ENCODE data around the gene UNC13B.

Gene UNC13B

DNA sequence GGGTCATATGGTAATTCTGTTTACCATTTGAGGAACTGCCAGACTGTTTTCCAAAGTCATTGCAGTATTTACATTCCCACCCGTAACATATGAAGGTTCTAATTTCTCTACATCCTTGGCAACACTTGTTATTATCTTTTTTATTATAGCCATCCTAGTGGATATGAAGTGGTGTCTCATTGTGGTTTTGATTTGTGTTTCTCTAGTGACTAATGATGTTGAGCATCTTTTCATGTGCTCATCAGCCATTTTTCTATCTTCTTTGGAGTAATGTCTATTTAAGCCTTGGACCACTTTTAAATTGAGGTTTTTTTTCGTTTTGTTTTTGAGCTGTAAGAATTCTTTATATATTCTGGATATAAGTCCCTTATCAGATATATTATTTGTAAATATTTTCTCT is 195.3 kb downstream of the UNC13B start:
- no peak for TF ChIP-seq SP1 (IDR thresholded peaks at IDR 0.05)
- no peak for TF ChIP-seq ELF4 (IDR thresholded peaks at IDR 0.05)
- TF ChIP-seq FOXM1 (IDR thresholded peaks at IDR 0.05; ENCODE audit: borderline replicate concordance): no peak
- no peak for TF ChIP-seq SUZ12 (IDR thresholded peaks at IDR 0.05)
- no peak for TF ChIP-seq ZNF384 (IDR thresholded peaks at IDR 0.05)
- no peak for TF ChIP-seq LEF1 (IDR thresholded peaks at IDR 0.05; ENCODE audit: borderline replicate concordance)
- no peak for TF ChIP-seq FOXA1 (IDR thresholded peaks at IDR 0.05)
- TF ChIP-seq, protein P1, sequence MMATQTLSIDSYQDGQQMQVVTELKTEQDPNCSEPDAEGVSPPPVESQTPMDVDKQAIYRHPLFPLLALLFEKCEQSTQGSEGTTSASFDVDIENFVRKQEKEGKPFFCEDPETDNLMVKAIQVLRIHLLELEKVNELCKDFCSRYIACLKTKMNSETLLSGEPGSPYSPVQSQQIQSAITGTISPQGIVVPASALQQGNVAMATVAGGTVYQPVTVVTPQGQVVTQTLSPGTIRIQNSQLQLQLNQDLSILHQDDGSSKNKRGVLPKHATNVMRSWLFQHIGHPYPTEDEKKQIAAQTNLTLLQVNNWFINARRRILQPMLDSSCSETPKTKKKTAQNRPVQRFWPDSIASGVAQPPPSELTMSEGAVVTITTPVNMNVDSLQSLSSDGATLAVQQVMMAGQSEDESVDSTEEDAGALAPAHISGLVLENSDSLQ (IDR thresholded peaks at IDR 0.05): no peak
- no peak for TF ChIP-seq FOXK2 (IDR thresholded peaks at IDR 0.05)
- TF ChIP-seq HDGF (IDR thresholded peaks at IDR 0.05; ENCODE audit: borderline replicate concordance): no peak
- TF ChIP-seq CTBP1 (IDR thresholded peaks at IDR 0.05; ENCODE audit: borderline replicate concordance): no peak
- TF ChIP-seq NFRKB (IDR thresholded peaks at IDR 0.05): no peak
- TF ChIP-seq ARNT (IDR thresholded peaks at IDR 0.05): no peak
- TF ChIP-seq TARDBP (IDR thresholded peaks at IDR 0.05): no peak
- no peak for TF ChIP-seq BHLHE40 (IDR thresholded peaks at IDR 0.05; ENCODE audit: borderline replicate concordance)
- TF ChIP-seq L3MBTL2 (conservative IDR thresholded peaks at IDR 0.05): no peak
- DNase-seq (ENCODE audit: extremely low spot score): no peak
- CTCF ChIA-PET: no interaction called here
- POLR2A ChIA-PET: no interaction called here

- DNase-seq (ENCODE audit: extremely low spot score): no peak
- POLR2A ChIA-PET: no interaction called here
- TF ChIP-seq SP1 (IDR thresholded peaks at IDR 0.05) (no peak), ELF4 (IDR thresholded peaks at IDR 0.05) (no peak), LEF1 (IDR thresholded peaks at IDR 0.05; ENCODE audit: borderline replicate concordance) (no peak), SUZ12 (IDR thresholded peaks at IDR 0.05) (no peak)
- TF ChIP-seq, protein P1 (IDR thresholded peaks at IDR 0.05): peak; percentile 39; the same call in 1 of the 2 replicates
- CTCF ChIA-PET: no interaction called here
These were observed 196.0 kb downstream of the UNC13B start for GRCh38 chr9:35357826-35358225.

- POLR2A ChIA-PET: no interaction called here
- TF ChIP-seq BHLHE40 (IDR thresholded peaks at IDR 0.05; ENCODE audit: borderline replicate concordance): no peak
- TF ChIP-seq, protein P1 (IDR thresholded peaks at IDR 0.05): no peak
- TF ChIP-seq FOXA1 (IDR thresholded peaks at IDR 0.05): no peak
- TF ChIP-seq FOXM1 (IDR thresholded peaks at IDR 0.05; ENCODE audit: borderline replicate concordance): no peak
- no peak for TF ChIP-seq CTBP1 (IDR thresholded peaks at IDR 0.05; ENCODE audit: borderline replicate concordance)
- TF ChIP-seq NFRKB (IDR thresholded peaks at IDR 0.05): no peak
- TF ChIP-seq L3MBTL2 (conservative IDR thresholded peaks at IDR 0.05): no peak
- CTCF ChIA-PET: no interaction called here
- DNase-seq (ENCODE audit: extremely low spot score): no peak
These were observed 203.2 kb downstream of the UNC13B start for GRCh38 chr9:35364817-35365585.

DNA sequence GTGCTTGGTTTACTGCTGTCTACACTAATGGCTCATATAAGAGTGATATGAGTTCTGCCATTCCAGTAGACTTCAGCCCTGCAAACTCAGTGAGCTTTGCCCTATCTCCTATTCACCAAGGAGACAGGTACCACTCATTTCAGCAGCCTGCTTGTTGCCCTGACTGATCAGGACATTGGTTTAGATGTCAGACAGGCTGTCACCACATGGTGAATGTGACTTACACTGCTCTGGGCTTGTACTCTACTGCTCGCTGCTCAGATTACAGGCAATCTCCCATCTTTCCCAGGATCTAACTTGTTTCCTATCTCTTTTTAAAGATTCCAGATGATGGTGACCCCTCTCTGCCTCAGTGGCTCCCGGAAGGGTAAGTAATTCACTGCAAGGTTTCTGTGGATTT is 204.8 kb downstream of the UNC13B start:
- ChIA-PET CTCF (no interaction called here), POLR2A (no interaction called here)
- DNase-seq (ENCODE audit: extremely low spot score): no peak

GRCh38 chr9:35367451-35367850 is 205.6 kb downstream of the UNC13B start:
- ChIA-PET CTCF (no interaction called here), POLR2A (no interaction called here)
- TF ChIP-seq NFRKB (IDR thresholded peaks at IDR 0.05) (no peak), ZNF384 (IDR thresholded peaks at IDR 0.05) (no peak), FOXA1 (IDR thresholded peaks at IDR 0.05) (no peak), TARDBP (IDR thresholded peaks at IDR 0.05) (no peak), BHLHE40 (IDR thresholded peaks at IDR 0.05; ENCODE audit: borderline replicate concordance) (no peak), SP1 (IDR thresholded peaks at IDR 0.05) (no peak), FOXK2 (IDR thresholded peaks at IDR 0.05) (no peak), CTBP1 (IDR thresholded peaks at IDR 0.05; ENCODE audit: borderline replicate concordance) (no peak), ARNT (IDR thresholded peaks at IDR 0.05) (no peak), FOXM1 (IDR thresholded peaks at IDR 0.05; ENCODE audit: borderline replicate concordance) (no peak)
- TF ChIP-seq, protein P1 (IDR thresholded peaks at IDR 0.05): no peak
- DNase-seq (ENCODE audit: extremely low spot score): no peak

More for the DNA sequence above, 204.8 kb downstream of the UNC13B start:
- no peak for TF ChIP-seq BHLHE40 (IDR thresholded peaks at IDR 0.05; ENCODE audit: borderline replicate concordance)
- no peak for TF ChIP-seq LEF1 (IDR thresholded peaks at IDR 0.05; ENCODE audit: borderline replicate concordance)
- TF ChIP-seq ELF4 (IDR thresholded peaks at IDR 0.05): no peak
- TF ChIP-seq SP1 (IDR thresholded peaks at IDR 0.05): no peak
- no peak for TF ChIP-seq HDGF (IDR thresholded peaks at IDR 0.05; ENCODE audit: borderline replicate concordance)
- TF ChIP-seq, protein P1 (IDR thresholded peaks at IDR 0.05): no peak
